ENCODE measurements around the gene FOXK2. TPM values are rescaled to one million over a fixed set of nuclear protein-coding genes. Genes with fewer than 3 reads are reported as not detected.

FOXK2 gene
- total RNA-seq, 1 experiment from 2014 or later: 104 TPM

- CTCF ChIA-PET: no interaction called here
- BruUV-seq (replicated peaks): no TSS peak
- TF ChIP-seq, protein P1, sequence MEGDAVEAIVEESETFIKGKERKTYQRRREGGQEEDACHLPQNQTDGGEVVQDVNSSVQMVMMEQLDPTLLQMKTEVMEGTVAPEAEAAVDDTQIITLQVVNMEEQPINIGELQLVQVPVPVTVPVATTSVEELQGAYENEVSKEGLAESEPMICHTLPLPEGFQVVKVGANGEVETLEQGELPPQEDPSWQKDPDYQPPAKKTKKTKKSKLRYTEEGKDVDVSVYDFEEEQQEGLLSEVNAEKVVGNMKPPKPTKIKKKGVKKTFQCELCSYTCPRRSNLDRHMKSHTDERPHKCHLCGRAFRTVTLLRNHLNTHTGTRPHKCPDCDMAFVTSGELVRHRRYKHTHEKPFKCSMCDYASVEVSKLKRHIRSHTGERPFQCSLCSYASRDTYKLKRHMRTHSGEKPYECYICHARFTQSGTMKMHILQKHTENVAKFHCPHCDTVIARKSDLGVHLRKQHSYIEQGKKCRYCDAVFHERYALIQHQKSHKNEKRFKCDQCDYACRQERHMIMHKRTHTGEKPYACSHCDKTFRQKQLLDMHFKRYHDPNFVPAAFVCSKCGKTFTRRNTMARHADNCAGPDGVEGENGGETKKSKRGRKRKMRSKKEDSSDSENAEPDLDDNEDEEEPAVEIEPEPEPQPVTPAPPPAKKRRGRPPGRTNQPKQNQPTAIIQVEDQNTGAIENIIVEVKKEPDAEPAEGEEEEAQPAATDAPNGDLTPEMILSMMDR (IDR thresholded peaks at IDR 0.05; ENCODE audit: unreplicated experiment): no peak
- Mint-ChIP-seq H3K27me3 (ENCODE audit: insufficient read depth, unreplicated experiment) (no peaks in the 10 kb centered on the region), H3K27ac (ENCODE audit: low read depth, unreplicated experiment) (peak within 1 kb of the TSS; percentile 82), H3K9me3 (ENCODE audit: unreplicated experiment) (no peaks in the 10 kb centered on the region), H3K4me1 (ENCODE audit: insufficient read depth, unreplicated experiment) (peaks cover 16% of the 10 kb centered on the region), H3K4me3 (ENCODE audit: unreplicated experiment) (peak within 1 kb of the TSS; percentile 79), H3K36me3 (ENCODE audit: insufficient read depth, unreplicated experiment) (peaks cover 33% of the 10 kb centered on the region)
- peak; percentile 94 for DNase-seq (ENCODE audit: unreplicated experiment)
- POLR2A ChIA-PET: interaction anchor here (0.6 to 1.7 kb wide), 6 partner anchors 54 to 229 kb away, joined by 3 to 5 read pairs (median 4); partner anchors contain the start of gene FN3KRP
- intact Hi-C loops (cut with micrococcal nuclease): loop anchor here (5.0 to 10.0 kb wide), 2 partner anchors 49 to 117 kb away; partner anchors contain the start of gene RAB40B
These were observed 128.7 kb downstream of the FOXK2 start, which contains the start of gene WDR45B for GRCh38 chr17:82648165-82648668. WDR45B (minus strand) TSS chr17:82648444; CDS start chr17:82648340, 104 bp downstream.

GRCh38 chr17:82648742-82649331, 129.3 kb downstream of the FOXK2 start:
- no TSS peak for BruUV-seq (replicated peaks)
- Mint-ChIP-seq H3K36me3 (ENCODE audit: insufficient read depth, unreplicated experiment) (peaks cover 28% of the 10 kb centered on the region), H3K4me1 (ENCODE audit: insufficient read depth, unreplicated experiment) (peaks cover 16% of the 10 kb centered on the region), H3K9me3 (ENCODE audit: unreplicated experiment) (no peaks in the 10 kb centered on the region), H3K27me3 (ENCODE audit: insufficient read depth, unreplicated experiment) (no peaks in the 10 kb centered on the region), H3K27ac (ENCODE audit: low read depth, unreplicated experiment) (no peak overlapping the region), H3K4me3 (ENCODE audit: unreplicated experiment) (peak overlapping the region; percentile 79)
- TF ChIP-seq, protein P1 (IDR thresholded peaks at IDR 0.05; ENCODE audit: unreplicated experiment): no peak
- ChIA-PET CTCF (no interaction called here), POLR2A (interaction anchor here (0.6 to 0.9 kb wide), 2 partner anchors 67 to 100 kb away, joined by 3 to 4 read pairs; partner anchors contain the start of gene FN3KRP)
- intact Hi-C loops (cut with micrococcal nuclease): loop anchor here (5.0 to 10.0 kb wide), 2 partner anchors 48 to 116 kb away; partner anchors contain the start of gene RAB40B
- no peak for DNase-seq (ENCODE audit: unreplicated experiment)

DNA sequence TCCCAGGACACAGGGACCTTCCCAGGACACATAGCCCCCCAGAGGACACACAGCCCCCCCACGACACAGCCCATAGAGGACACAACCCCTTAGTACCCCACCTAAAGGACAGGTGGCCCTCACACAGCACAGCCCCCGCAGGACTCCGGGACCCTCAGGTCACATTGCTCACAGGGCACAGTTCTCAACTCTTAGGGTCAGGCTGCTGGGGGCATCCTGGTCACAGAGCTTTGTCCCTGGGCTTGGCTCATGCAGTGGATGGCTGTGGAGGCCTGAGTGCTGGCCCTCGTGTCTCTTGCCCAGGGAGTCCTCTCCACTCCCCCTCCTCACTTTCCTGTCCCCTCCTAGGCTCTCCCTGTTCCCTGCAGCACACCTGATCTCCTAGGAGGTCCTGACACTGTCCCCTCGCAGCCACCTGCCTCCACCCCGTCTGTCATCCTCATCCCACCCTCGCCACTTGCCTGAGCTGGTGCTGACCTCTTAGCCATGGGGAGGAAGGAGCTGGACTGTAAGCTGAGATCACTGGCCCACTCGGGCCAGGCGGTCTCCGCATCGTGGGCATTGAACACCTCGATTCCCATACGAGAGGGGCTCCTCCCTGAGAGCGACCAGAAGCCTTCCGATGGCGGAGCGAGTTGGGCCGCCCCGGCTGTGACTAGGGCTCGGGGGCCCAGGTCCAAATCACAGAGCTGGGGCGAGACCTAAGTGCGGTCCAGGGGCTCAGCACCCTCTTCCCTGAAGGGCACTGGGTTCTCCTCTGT, 130.1 kb downstream of the FOXK2 start:
- Mint-ChIP-seq H3K4me1 (ENCODE audit: insufficient read depth, unreplicated experiment) (peaks cover 16% of the 10 kb centered on the region), H3K27ac (ENCODE audit: low read depth, unreplicated experiment) (no peak overlapping the region), H3K36me3 (ENCODE audit: insufficient read depth, unreplicated experiment) (peaks cover 24% of the 10 kb centered on the region), H3K4me3 (ENCODE audit: unreplicated experiment) (peak overlapping the region; percentile 56), H3K27me3 (ENCODE audit: insufficient read depth, unreplicated experiment) (no peaks in the 10 kb centered on the region), H3K9me3 (ENCODE audit: unreplicated experiment) (no peaks in the 10 kb centered on the region)
- no TSS peak for BruUV-seq (replicated peaks)
- intact Hi-C loops (cut with micrococcal nuclease): loop anchor here (5.0 to 10.0 kb wide), 2 partner anchors 48 to 115 kb away; partner anchors contain the start of gene RAB40B
- TF ChIP-seq, protein P1 (IDR thresholded peaks at IDR 0.05; ENCODE audit: unreplicated experiment): no peak
- CTCF ChIA-PET: no interaction called here
- POLR2A ChIA-PET: interaction anchor here (0.7 kb wide), 1 partner anchor 153 kb away, joined by 3 read pairs; no protein-coding TSS in a partner anchor
- DNase-seq (ENCODE audit: unreplicated experiment): no peak

GRCh38 chr17:82650723-82651122, 131.2 kb downstream of the FOXK2 start:
- POLR2A ChIA-PET: no interaction called here
- BruUV-seq (replicated peaks): no TSS peak
- DNase-seq (ENCODE audit: unreplicated experiment): no peak
- TF ChIP-seq, protein P1 (IDR thresholded peaks at IDR 0.05; ENCODE audit: unreplicated experiment): no peak
- Mint-ChIP-seq H3K9me3 (ENCODE audit: unreplicated experiment) (no peaks in the 10 kb centered on the region), H3K27ac (ENCODE audit: low read depth, unreplicated experiment) (no peak overlapping the region), H3K4me1 (ENCODE audit: insufficient read depth, unreplicated experiment) (peaks cover 8% of the 10 kb centered on the region), H3K27me3 (ENCODE audit: insufficient read depth, unreplicated experiment) (no peaks in the 10 kb centered on the region), H3K4me3 (ENCODE audit: unreplicated experiment) (no peak overlapping the region), H3K36me3 (ENCODE audit: insufficient read depth, unreplicated experiment) (peaks cover 14% of the 10 kb centered on the region)
- intact Hi-C loops (cut with micrococcal nuclease): no loop called here
- CTCF ChIA-PET: no interaction called here
